ENCODE data around the gene TEX19.

Gene TEX19

GRCh38 chr17:82351713-82352488 lies 7.1 kb upstream of the TEX19 start:
- peak; percentile 96 for ATAC-seq
- TF ChIP-seq OSR1 (CRISPR knock-in tag; IDR thresholded peaks at IDR 0.05) (no peak), ZFP3 (CRISPR knock-in tag; IDR thresholded peaks at IDR 0.05) (no peak), GLIS3 (CRISPR knock-in tag; IDR thresholded peaks at IDR 0.05) (no peak), PPARA (CRISPR knock-in tag; IDR thresholded peaks at IDR 0.05; ENCODE audit: borderline replicate concordance) (no peak), ARNTL (CRISPR knock-in tag; IDR thresholded peaks at IDR 0.05; ENCODE audit: borderline replicate concordance, low read depth) (no peak), ZNF565 (CRISPR knock-in tag; conservative IDR thresholded peaks at IDR 0.05; ENCODE audit: low read depth) (no peak), ZC3H10 (CRISPR knock-in tag; IDR thresholded peaks at IDR 0.05) (no peak), ESRRG (CRISPR knock-in tag; IDR thresholded peaks at IDR 0.05) (no peak), CSRNP3 (CRISPR knock-in tag; IDR thresholded peaks at IDR 0.05) (no peak), ZNF8 (CRISPR knock-in tag; IDR thresholded peaks at IDR 0.05) (no peak), SNAI2 (CRISPR knock-in tag; IDR thresholded peaks at IDR 0.05) (no peak), TCF4 (CRISPR knock-in tag; IDR thresholded peaks at IDR 0.05; ENCODE audit: borderline replicate concordance) (no peak), ISL1 (CRISPR knock-in tag; IDR thresholded peaks at IDR 0.05) (no peak), RARB (CRISPR knock-in tag; IDR thresholded peaks at IDR 0.05) (no peak), ZNF70 (CRISPR knock-in tag; IDR thresholded peaks at IDR 0.05) (no peak), ZFP30 (CRISPR knock-in tag; IDR thresholded peaks at IDR 0.05) (no peak), POU6F1 (CRISPR knock-in tag; IDR thresholded peaks at IDR 0.05; ENCODE audit: borderline replicate concordance, low read depth) (no peak), TOX (CRISPR knock-in tag; IDR thresholded peaks at IDR 0.05; ENCODE audit: borderline replicate concordance) (no peak)

DNA sequence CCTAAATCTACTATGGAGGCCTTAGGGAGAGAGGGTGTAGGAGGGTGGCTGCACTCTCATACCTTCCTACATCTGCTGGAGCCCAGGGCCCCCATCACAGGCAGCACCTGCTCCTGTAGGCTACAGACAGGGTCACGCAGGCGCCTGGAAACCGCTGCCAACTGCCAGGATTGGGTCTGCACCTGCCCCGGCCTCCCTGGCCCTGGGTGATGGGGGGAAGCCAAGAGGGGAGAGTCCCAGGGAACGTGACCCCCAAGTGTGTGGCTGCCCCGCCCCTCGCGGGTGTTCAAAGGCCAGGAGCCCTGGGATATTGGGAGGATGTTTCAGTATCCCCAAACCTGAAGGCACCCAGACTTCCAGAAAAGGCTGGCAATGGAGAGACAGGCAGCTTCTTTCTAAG lies 5.6 kb upstream of the TEX19 start:
- no peak for ATAC-seq
- TF ChIP-seq SNAI2 (CRISPR knock-in tag; IDR thresholded peaks at IDR 0.05) = no peak
- no peak for TF ChIP-seq CSRNP3 (CRISPR knock-in tag; IDR thresholded peaks at IDR 0.05)
- no peak for TF ChIP-seq CSDC2 (CRISPR knock-in tag; IDR thresholded peaks at IDR 0.05)
- no peak for TF ChIP-seq ISL1 (CRISPR knock-in tag; IDR thresholded peaks at IDR 0.05)
- TF ChIP-seq GLIS3 (CRISPR knock-in tag; IDR thresholded peaks at IDR 0.05) = no peak
- TF ChIP-seq ESRRG (CRISPR knock-in tag; IDR thresholded peaks at IDR 0.05) = no peak
- TF ChIP-seq, protein P1, sequence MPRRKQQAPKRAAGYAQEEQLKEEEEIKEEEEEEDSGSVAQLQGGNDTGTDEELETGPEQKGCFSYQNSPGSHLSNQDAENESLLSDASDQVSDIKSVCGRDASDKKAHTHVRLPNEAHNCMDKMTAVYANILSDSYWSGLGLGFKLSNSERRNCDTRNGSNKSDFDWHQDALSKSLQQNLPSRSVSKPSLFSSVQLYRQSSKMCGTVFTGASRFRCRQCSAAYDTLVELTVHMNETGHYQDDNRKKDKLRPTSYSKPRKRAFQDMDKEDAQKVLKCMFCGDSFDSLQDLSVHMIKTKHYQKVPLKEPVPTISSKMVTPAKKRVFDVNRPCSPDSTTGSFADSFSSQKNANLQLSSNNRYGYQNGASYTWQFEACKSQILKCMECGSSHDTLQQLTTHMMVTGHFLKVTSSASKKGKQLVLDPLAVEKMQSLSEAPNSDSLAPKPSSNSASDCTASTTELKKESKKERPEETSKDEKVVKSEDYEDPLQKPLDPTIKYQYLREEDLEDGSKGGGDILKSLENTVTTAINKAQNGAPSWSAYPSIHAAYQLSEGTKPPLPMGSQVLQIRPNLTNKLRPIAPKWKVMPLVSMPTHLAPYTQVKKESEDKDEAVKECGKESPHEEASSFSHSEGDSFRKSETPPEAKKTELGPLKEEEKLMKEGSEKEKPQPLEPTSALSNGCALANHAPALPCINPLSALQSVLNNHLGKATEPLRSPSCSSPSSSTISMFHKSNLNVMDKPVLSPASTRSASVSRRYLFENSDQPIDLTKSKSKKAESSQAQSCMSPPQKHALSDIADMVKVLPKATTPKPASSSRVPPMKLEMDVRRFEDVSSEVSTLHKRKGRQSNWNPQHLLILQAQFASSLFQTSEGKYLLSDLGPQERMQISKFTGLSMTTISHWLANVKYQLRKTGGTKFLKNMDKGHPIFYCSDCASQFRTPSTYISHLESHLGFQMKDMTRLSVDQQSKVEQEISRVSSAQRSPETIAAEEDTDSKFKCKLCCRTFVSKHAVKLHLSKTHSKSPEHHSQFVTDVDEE (CRISPR knock-in tag; IDR thresholded peaks at IDR 0.05) = no peak
- TF ChIP-seq PPARA (CRISPR knock-in tag; IDR thresholded peaks at IDR 0.05; ENCODE audit: borderline replicate concordance) = no peak
- no peak for TF ChIP-seq ZNF70 (CRISPR knock-in tag; IDR thresholded peaks at IDR 0.05)
- TF ChIP-seq POU6F1 (CRISPR knock-in tag; IDR thresholded peaks at IDR 0.05; ENCODE audit: borderline replicate concordance, low read depth) = no peak
- TF ChIP-seq TOX (CRISPR knock-in tag; IDR thresholded peaks at IDR 0.05; ENCODE audit: borderline replicate concordance) = no peak
- no peak for TF ChIP-seq ZC3H10 (CRISPR knock-in tag; IDR thresholded peaks at IDR 0.05)
- TF ChIP-seq TCF4 (CRISPR knock-in tag; IDR thresholded peaks at IDR 0.05; ENCODE audit: borderline replicate concordance) = no peak
- no peak for TF ChIP-seq ZFP3 (CRISPR knock-in tag; IDR thresholded peaks at IDR 0.05)
- TF ChIP-seq ARNTL (CRISPR knock-in tag; IDR thresholded peaks at IDR 0.05; ENCODE audit: borderline replicate concordance, low read depth) = no peak
- no peak for TF ChIP-seq BACH2 (CRISPR knock-in tag; IDR thresholded peaks at IDR 0.05; ENCODE audit: borderline replicate concordance)
- TF ChIP-seq ZNF565 (CRISPR knock-in tag; conservative IDR thresholded peaks at IDR 0.05; ENCODE audit: low read depth) = no peak
- TF ChIP-seq, protein P2, sequence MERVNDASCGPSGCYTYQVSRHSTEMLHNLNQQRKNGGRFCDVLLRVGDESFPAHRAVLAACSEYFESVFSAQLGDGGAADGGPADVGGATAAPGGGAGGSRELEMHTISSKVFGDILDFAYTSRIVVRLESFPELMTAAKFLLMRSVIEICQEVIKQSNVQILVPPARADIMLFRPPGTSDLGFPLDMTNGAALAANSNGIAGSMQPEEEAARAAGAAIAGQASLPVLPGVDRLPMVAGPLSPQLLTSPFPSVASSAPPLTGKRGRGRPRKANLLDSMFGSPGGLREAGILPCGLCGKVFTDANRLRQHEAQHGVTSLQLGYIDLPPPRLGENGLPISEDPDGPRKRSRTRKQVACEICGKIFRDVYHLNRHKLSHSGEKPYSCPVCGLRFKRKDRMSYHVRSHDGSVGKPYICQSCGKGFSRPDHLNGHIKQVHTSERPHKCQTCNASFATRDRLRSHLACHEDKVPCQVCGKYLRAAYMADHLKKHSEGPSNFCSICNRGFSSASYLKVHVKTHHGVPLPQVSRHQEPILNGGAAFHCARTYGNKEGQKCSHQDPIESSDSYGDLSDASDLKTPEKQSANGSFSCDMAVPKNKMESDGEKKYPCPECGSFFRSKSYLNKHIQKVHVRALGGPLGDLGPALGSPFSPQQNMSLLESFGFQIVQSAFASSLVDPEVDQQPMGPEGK (CRISPR knock-in tag; IDR thresholded peaks at IDR 0.05; ENCODE audit: borderline replicate concordance) = no peak

Data from SK-N-SH treated with all-trans-retinoic acid at 6 μM for 48 hours (cell line).